ENCODE results near the gene CNTN1. TPM values are rescaled to one million over a fixed set of nuclear protein-coding genes. Genes with fewer than 3 reads are reported as not detected.
"Not testable (repeated sequence)": the region's sequence is repeated elsewhere in the genome, so short reads cannot be mapped to it uniquely, and the experiment has no call there.

Gene CNTN1
- total and polyA plus RNA-seq, 9 donors = 21.8 to 123 (median 44.1) TPM

- Histone ChIP-seq H3K27me3 (no peaks in the 10 kb centered on the region), H3K4me3 (no peak overlapping the region), H3K36me3 (no peaks in the 10 kb centered on the region), H3K4me1 (ENCODE audit: insufficient read depth) (peaks cover 2% of the 10 kb centered on the region), H3K27ac (no peak overlapping the region), H3K9me3 (no peaks in the 10 kb centered on the region)
- intact Hi-C loops (cut with DNase I) = no loop called here
- DNase-seq = no peak
- TF ChIP-seq POLR2A (IDR thresholded peaks at IDR 0.05) = no peak
- TF ChIP-seq EP300 (IDR thresholded peaks at IDR 0.05) = no peak
- TF ChIP-seq, protein P1, sequence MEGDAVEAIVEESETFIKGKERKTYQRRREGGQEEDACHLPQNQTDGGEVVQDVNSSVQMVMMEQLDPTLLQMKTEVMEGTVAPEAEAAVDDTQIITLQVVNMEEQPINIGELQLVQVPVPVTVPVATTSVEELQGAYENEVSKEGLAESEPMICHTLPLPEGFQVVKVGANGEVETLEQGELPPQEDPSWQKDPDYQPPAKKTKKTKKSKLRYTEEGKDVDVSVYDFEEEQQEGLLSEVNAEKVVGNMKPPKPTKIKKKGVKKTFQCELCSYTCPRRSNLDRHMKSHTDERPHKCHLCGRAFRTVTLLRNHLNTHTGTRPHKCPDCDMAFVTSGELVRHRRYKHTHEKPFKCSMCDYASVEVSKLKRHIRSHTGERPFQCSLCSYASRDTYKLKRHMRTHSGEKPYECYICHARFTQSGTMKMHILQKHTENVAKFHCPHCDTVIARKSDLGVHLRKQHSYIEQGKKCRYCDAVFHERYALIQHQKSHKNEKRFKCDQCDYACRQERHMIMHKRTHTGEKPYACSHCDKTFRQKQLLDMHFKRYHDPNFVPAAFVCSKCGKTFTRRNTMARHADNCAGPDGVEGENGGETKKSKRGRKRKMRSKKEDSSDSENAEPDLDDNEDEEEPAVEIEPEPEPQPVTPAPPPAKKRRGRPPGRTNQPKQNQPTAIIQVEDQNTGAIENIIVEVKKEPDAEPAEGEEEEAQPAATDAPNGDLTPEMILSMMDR (IDR thresholded peaks at IDR 0.05) = no peak
Measured at GRCh38 chr12:40733871-40734270, 41.6 kb downstream of the CNTN1 start.

DNA sequence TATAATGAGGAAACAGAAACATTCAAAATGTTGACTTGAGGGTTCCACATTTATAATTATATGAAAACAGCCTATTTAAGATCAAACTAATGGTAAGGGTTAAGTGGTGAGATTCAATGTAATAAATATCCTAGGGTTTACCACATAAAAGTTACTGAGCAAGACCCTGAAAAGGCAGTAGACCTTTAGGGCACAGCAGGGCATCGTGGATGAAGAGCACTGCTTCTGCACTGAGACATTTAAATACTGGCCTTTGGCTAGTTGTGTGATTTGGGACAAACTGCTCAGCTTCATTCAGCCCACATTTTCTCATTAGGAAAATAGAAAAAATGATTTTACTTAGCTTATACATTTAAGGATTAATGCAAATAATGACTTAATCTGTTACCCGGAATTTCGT, 42.0 kb downstream of the CNTN1 start:
- H3K36me3 ChIP-seq = no peaks in the 10 kb centered on the region
- no peaks in the 10 kb centered on the region for H3K27me3 ChIP-seq
- H3K9me3 ChIP-seq = no peaks in the 10 kb centered on the region
- H3K4me1 ChIP-seq (ENCODE audit: insufficient read depth) = peaks cover 2% of the 10 kb centered on the region
- no peak overlapping the region for H3K27ac ChIP-seq
- WGBS, 3 donors = 88 to 94% (median 94%) methylated on average over 3 of the region's 3 CpGs
- H3K4me3 ChIP-seq = no peak overlapping the region
- intact Hi-C loops (cut with DNase I) = no loop called here
- no peak for DNase-seq
- TF ChIP-seq EP300 (IDR thresholded peaks at IDR 0.05) (no peak), POLR2A (IDR thresholded peaks at IDR 0.05) (no peak)
- TF ChIP-seq, protein P1 (IDR thresholded peaks at IDR 0.05) = no peak

DNA sequence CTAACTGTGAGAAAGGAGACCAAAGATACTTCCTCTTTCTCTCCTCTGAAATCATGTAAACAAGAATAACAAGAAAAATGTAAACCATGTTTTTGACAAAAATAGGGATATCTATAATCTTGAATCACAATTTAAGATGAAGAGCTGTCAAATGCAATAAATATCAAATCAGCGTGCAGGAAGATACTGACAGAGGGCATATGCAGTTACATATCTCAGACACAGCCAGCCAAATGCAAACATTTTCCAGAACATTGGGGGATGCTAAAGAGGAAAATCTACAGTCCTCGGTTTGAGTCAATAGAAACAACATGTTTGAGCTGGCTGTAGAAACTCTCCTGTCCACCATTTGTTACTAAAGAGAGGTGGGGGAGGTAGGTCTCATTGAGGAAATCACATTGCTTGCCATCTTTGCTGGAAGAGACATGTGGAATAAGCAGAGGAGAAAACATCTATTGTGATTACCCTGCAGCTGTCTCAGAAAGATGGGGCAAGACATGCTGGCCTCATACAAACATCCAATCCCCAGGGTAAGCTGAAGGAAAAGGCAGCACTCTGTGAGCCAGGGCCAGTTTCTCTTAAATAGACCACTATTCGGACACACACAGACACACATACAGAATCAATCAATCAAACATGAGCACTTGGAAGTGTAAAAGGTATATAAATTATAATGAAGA, 43.5 kb downstream of the CNTN1 start:
- TF ChIP-seq, protein P1 (IDR thresholded peaks at IDR 0.05) = no peak
- TF ChIP-seq EP300 (IDR thresholded peaks at IDR 0.05) (no peak), POLR2A (IDR thresholded peaks at IDR 0.05) (no peak)
- WGBS, 3 donors = 67 to 75% (median 75%) methylated on average over 3 of the region's 3 CpGs
- Histone ChIP-seq H3K4me1 (ENCODE audit: insufficient read depth) (peaks cover 2% of the 10 kb centered on the region), H3K4me3 (no peak overlapping the region), H3K36me3 (no peaks in the 10 kb centered on the region), H3K27me3 (no peaks in the 10 kb centered on the region), H3K27ac (no peak overlapping the region), H3K9me3 (no peaks in the 10 kb centered on the region)
- intact Hi-C loops (cut with DNase I) = no loop called here
- DNase-seq = no peak

GRCh38 chr12:40737416-40737815, 45.2 kb downstream of the CNTN1 start:
- H3K4me1 ChIP-seq (ENCODE audit: insufficient read depth); H3K27ac ChIP-seq; intact Hi-C loops (cut with DNase I); DNase-seq; H3K36me3 ChIP-seq; H3K9me3 ChIP-seq; H3K4me3 ChIP-seq; H3K27me3 ChIP-seq: not testable (repeated sequence)
- WGBS, 3 donors = 88 to 97% (median 94%) methylated on average over 4 of the region's 4 CpGs

GRCh38 chr12:40738856-40739255, 46.6 kb downstream of the CNTN1 start:
- Histone ChIP-seq H3K4me1 (ENCODE audit: insufficient read depth) (peaks cover 2% of the 10 kb centered on the region), H3K27ac (no peak overlapping the region), H3K4me3 (no peak overlapping the region), H3K9me3 (no peaks in the 10 kb centered on the region), H3K36me3 (no peaks in the 10 kb centered on the region), H3K27me3 (no peaks in the 10 kb centered on the region)
- intact Hi-C loops (cut with DNase I) = no loop called here
- DNase-seq = no peak
- TF ChIP-seq EP300 (IDR thresholded peaks at IDR 0.05) (no peak), POLR2A (IDR thresholded peaks at IDR 0.05) (no peak)
- TF ChIP-seq, protein P1 (IDR thresholded peaks at IDR 0.05) = no peak

All from ovary (tissue), 9 donors.